Glomerular endothelial cell (primary cell): ENCODE results near the gene LRBA. TPM values are rescaled to one million over a fixed set of nuclear protein-coding genes. Genes with fewer than 3 reads are reported as not detected.
"Not testable (repeated sequence)": the region's sequence is repeated elsewhere in the genome, so short reads cannot be mapped to it uniquely, and the experiment has no call there.

ENCODE experiments used
- DNase-seq: peaks from one replicate; pipeline ENCODE4 v3.0.0-alpha.2; 2011; ENCODE audit warnings: low read depth, low spot score; ENCODE audit errors: extremely low read depth
- total RNA-seq: library from RNA; depleted of rRNA; stranded (reverse); fragments of >200 nt; gene quantifications from 2 replicates; pipeline ENCODE4 v1.2.3, GENCODE V29; 2015

The LRBA gene
- total RNA-seq, 1 donor from 2014 or later: 23.7 TPM

- DNase-seq: no peak
These were observed 65.7 kb downstream of the LRBA start for GRCh38 chr4:150949342-150949741.

GRCh38 chr4:150948710-150949109, 66.4 kb downstream of the LRBA start:
- no peak for DNase-seq

GRCh38 chr4:150948074-150948473, 67.0 kb downstream of the LRBA start:
- DNase-seq: no peak

GRCh38 chr4:150944660-150945059, 70.4 kb downstream of the LRBA start:
- DNase-seq: no peak

GRCh38 chr4:150943818-150944217, 71.3 kb downstream of the LRBA start:
- DNase-seq: no peak

GRCh38 chr4:150943126-150943525, 72.0 kb downstream of the LRBA start:
- DNase-seq: no peak

- DNase-seq: no peak
These were observed 72.5 kb downstream of the LRBA start for GRCh38 chr4:150942539-150942938.

- DNase-seq: no peak
These were observed 75.0 kb downstream of the LRBA start for GRCh38 chr4:150940123-150940522.

GRCh38 chr4:150939530-150939929, 75.6 kb downstream of the LRBA start:
- no peak for DNase-seq

- DNase-seq: no peak
These were observed 76.1 kb downstream of the LRBA start for GRCh38 chr4:150938873-150939499.

GRCh38 chr4:150938417-150938816, 76.7 kb downstream of the LRBA start:
- no peak for DNase-seq

GRCh38 chr4:150934022-150934421, 81.1 kb downstream of the LRBA start:
- no peak for DNase-seq

- no peak for DNase-seq
These were observed 83.3 kb downstream of the LRBA start for GRCh38 chr4:150931796-150932195.

- no peak for DNase-seq
These were observed 84.1 kb downstream of the LRBA start for GRCh38 chr4:150931005-150931404.

- DNase-seq: no peak
These were observed 91.1 kb downstream of the LRBA start for GRCh38 chr4:150923945-150924344.

- not testable (repeated sequence) for DNase-seq
These were observed 93.6 kb downstream of the LRBA start for GRCh38 chr4:150921486-150921885.

GRCh38 chr4:150918562-150918961, 96.5 kb downstream of the LRBA start:
- not testable (repeated sequence) for DNase-seq

GRCh38 chr4:150911326-150911725, 103.8 kb downstream of the LRBA start:
- DNase-seq: no peak

- DNase-seq: no peak
These were observed 106.0 kb downstream of the LRBA start for GRCh38 chr4:150909116-150909515.

GRCh38 chr4:150906987-150907633, 108.0 kb downstream of the LRBA start:
- no peak for DNase-seq

GRCh38 chr4:150904671-150905070, 110.4 kb downstream of the LRBA start:
- no peak for DNase-seq

- DNase-seq: no peak
These were observed 111.5 kb downstream of the LRBA start for GRCh38 chr4:150903603-150904002.

- DNase-seq: no peak
These were observed 118.6 kb downstream of the LRBA start for GRCh38 chr4:150896497-150896896.
